ENCODE results near the gene ARHGAP30. TPM values are rescaled to one million over a fixed set of nuclear protein-coding genes. Genes with fewer than 3 reads are reported as not detected.

The ARHGAP30 gene
- total RNA-seq, 1 experiment from 2014 or later = 0.55 TPM

- Histone ChIP-seq H3K79me2 (ENCODE audit: low read length) (peaks cover 96% of the 10 kb centered on the region), H3K9me3 (ENCODE audit: low read length) (no peaks in the 10 kb centered on the region), H3K4me2 (ENCODE audit: low read length) (no peak overlapping the region), H3K27ac (ENCODE audit: low read length) (no peak overlapping the region), H3K9me2 (replicated peaks; ENCODE audit: low read length) (no peaks in the 10 kb centered on the region), H2AFZ (ENCODE audit: low read length) (no peak overlapping the region), H3K27me3 (ENCODE audit: low read length) (no peaks in the 10 kb centered on the region), H3K36me3 (ENCODE audit: low read depth, low read length) (peaks cover 36% of the 10 kb centered on the region), H3K4me3 (ENCODE audit: low read length) (no peak overlapping the region), H4K20me1 (ENCODE audit: low read length) (peaks cover 53% of the 10 kb centered on the region), H3K4me1 (ENCODE audit: insufficient read depth, low read length) (peaks cover 30% of the 10 kb centered on the region), H3F3A (ENCODE audit: low read length, unreplicated experiment) (peaks cover 4% of the 10 kb centered on the region), H3K9ac (ENCODE audit: low read length) (no peak overlapping the region)
- BruUV-seq (replicated peaks) = no TSS peak
- POLR2A ChIA-PET (ENCODE audit: unreplicated experiment) = interaction anchor here (0.5 kb wide), 1 partner anchor 115 kb away, joined by 4 read pairs; no protein-coding TSS in a partner anchor
- intact Hi-C loops (cut with micrococcal nuclease) = loop anchor here (10.0 kb wide), 1 partner anchor 87 kb away; the partner anchor contains the start of gene F11R
- no peak for TF ChIP-seq EZH2phosphoT487 (IDR thresholded peaks at IDR 0.05; ENCODE audit: borderline replicate concordance, low read length)
- TF ChIP-seq CTCF (conservative IDR thresholded peaks at IDR 0.05; ENCODE audit: low read depth, low read length) = no peak
- no peak for TF ChIP-seq EZH2 (IDR thresholded peaks at IDR 0.05; ENCODE audit: low read length, unreplicated experiment)
- ATAC-seq = no peak
- CTCF ChIA-PET = no interaction called here
- DNase-seq = no peak
Observed at GRCh38 chr1:161111527-161111926, 41.8 kb upstream of the ARHGAP30 start.

GRCh38 chr1:161111117-161111516 is 41.4 kb upstream of the ARHGAP30 start:
- no peaks in the 10 kb centered on the region for H3K27me3 ChIP-seq (ENCODE audit: low read length)
- no peaks in the 10 kb centered on the region for H3K9me2 ChIP-seq (replicated peaks; ENCODE audit: low read length)
- POLR2A ChIA-PET (ENCODE audit: unreplicated experiment) = no interaction called here
- ATAC-seq = no peak
- peaks cover 96% of the 10 kb centered on the region for H3K79me2 ChIP-seq (ENCODE audit: low read length)
- no peak overlapping the region for H3K4me2 ChIP-seq (ENCODE audit: low read length)
- CTCF ChIA-PET = no interaction called here
- no peak overlapping the region for H3K9ac ChIP-seq (ENCODE audit: low read length)
- H3K27ac ChIP-seq (ENCODE audit: low read length) = no peak overlapping the region
- intact Hi-C loops (cut with micrococcal nuclease) = loop anchor here (10.0 kb wide), 1 partner anchor 86 kb away; the partner anchor contains the start of gene F11R
- no peak overlapping the region for H3K4me3 ChIP-seq (ENCODE audit: low read length)
- peaks cover 26% of the 10 kb centered on the region for H3K4me1 ChIP-seq (ENCODE audit: insufficient read depth, low read length)
- H3K9me3 ChIP-seq (ENCODE audit: low read length) = no peaks in the 10 kb centered on the region
- H3F3A ChIP-seq (ENCODE audit: low read length, unreplicated experiment) = peaks cover 4% of the 10 kb centered on the region
- no peak for DNase-seq
- peaks cover 55% of the 10 kb centered on the region for H4K20me1 ChIP-seq (ENCODE audit: low read length)
- no peak overlapping the region for H2AFZ ChIP-seq (ENCODE audit: low read length)
- no peak for TF ChIP-seq EZH2phosphoT487 (IDR thresholded peaks at IDR 0.05; ENCODE audit: borderline replicate concordance, low read length)
- no peak for TF ChIP-seq CTCF (conservative IDR thresholded peaks at IDR 0.05; ENCODE audit: low read depth, low read length)
- TF ChIP-seq EZH2 (IDR thresholded peaks at IDR 0.05; ENCODE audit: low read length, unreplicated experiment) = no peak
- BruUV-seq (replicated peaks) = no TSS peak
- peaks cover 39% of the 10 kb centered on the region for H3K36me3 ChIP-seq (ENCODE audit: low read depth, low read length)

- H3K4me2 ChIP-seq (ENCODE audit: low read length) = no peak overlapping the region
- H3K9me2 ChIP-seq (replicated peaks; ENCODE audit: low read length) = no peaks in the 10 kb centered on the region
- BruUV-seq (replicated peaks) = no TSS peak
- H3K79me2 ChIP-seq (ENCODE audit: low read length) = peaks cover 89% of the 10 kb centered on the region
- H2AFZ ChIP-seq (ENCODE audit: low read length) = no peak overlapping the region
- no peak overlapping the region for H3K4me3 ChIP-seq (ENCODE audit: low read length)
- H3K9ac ChIP-seq (ENCODE audit: low read length) = no peak overlapping the region
- no peaks in the 10 kb centered on the region for H3K27me3 ChIP-seq (ENCODE audit: low read length)
- H3K27ac ChIP-seq (ENCODE audit: low read length) = no peak overlapping the region
- H3F3A ChIP-seq (ENCODE audit: low read length, unreplicated experiment) = no peaks in the 10 kb centered on the region
- no peak for DNase-seq
- peaks cover 35% of the 10 kb centered on the region for H4K20me1 ChIP-seq (ENCODE audit: low read length)
- no peak for ATAC-seq
- ChIA-PET CTCF (no interaction called here), POLR2A (ENCODE audit: unreplicated experiment) (interaction anchor here (0.6 kb wide), 1 partner anchor 111 kb away, joined by 3 read pairs; no protein-coding TSS in a partner anchor)
- no peak for TF ChIP-seq EZH2phosphoT487 (IDR thresholded peaks at IDR 0.05; ENCODE audit: borderline replicate concordance, low read length)
- no peak for TF ChIP-seq CTCF (conservative IDR thresholded peaks at IDR 0.05; ENCODE audit: low read depth, low read length)
- TF ChIP-seq EZH2 (IDR thresholded peaks at IDR 0.05; ENCODE audit: low read length, unreplicated experiment) = no peak
- H3K36me3 ChIP-seq (ENCODE audit: low read depth, low read length) = peaks cover 37% of the 10 kb centered on the region
- H3K9me3 ChIP-seq (ENCODE audit: low read length) = no peaks in the 10 kb centered on the region
- H3K4me1 ChIP-seq (ENCODE audit: insufficient read depth, low read length) = no peaks in the 10 kb centered on the region
- intact Hi-C loops (cut with micrococcal nuclease) = no loop called here
Observed at GRCh38 chr1:161106431-161106830, 36.7 kb upstream of the ARHGAP30 start.

Data from PC-3 (cell line).